GM18868 (cell line): ENCODE results near the gene CABP7.

Experiments used
- ATAC-seq: cut with Tn5 transposase; IDR thresholded peaks from one replicate; pipeline ENCODE4 v1.9.1; 2021; ENCODE audit warnings: mild to moderate bottlenecking, moderate library complexity; ENCODE audit not compliant: unreplicated experiment

CABP7 gene

GRCh38 chr22:29702000-29702930 is 17.5 kb upstream of the CABP7 start:
- no peak for ATAC-seq

DNA sequence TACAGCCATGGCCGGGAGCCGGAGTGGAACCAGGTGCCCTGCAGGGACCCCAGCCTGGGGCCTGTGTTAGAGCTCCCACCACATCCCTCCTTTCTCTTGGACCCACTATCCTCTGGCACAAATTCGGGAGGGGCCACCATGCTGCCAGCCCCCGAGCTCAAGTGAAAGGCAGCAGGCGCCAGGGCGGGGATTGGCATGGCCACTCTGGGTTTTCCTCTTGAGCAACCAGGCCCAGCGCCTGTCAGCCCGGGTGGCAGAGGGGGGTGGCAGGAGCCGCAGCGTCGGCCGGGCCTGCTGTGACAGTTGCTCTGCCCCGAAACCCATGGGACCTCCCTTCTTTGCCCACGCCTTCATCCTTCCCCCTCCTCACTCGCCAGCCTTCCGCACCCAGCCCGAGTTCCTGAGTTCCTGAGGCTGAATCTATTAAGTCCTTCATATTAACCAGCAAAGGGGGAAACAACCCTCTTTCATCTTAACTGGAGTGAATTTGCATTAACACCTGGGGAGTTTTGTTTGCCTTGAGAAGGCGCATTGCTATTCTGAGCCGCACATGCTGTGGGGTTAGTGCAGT is 16.8 kb upstream of the CABP7 start:
- ATAC-seq: no peak

DNA sequence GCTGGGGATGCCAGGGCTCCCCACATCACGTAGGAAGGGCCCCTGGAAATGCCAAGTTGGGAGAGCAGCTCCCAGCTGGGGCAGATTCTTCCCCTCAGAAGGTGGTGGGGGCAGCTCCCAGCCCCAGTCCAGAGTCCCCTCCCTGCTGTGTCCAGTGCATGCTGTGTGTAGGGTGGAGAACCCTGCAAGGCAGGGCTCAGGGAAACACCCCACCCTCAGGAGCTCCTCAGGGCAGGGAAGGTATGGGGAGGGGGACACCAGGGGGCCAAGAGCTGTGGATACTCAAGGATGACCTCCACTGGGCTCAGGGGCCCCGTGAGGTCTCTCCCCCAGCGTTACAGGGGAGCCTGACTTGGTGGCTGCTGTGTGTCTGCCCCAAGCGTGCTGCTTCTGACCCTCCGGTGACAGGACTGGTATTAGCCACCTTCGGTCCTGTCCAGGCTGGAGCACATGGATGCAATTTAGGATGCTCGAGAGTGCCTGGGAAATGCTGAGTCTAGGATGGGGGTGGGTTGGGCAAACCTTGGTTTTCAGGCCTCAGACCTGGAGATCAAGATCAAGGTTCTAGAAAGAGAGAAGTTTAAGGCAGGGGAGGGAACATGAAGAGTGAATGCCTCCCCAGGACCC is 16.1 kb upstream of the CABP7 start:
- no peak for ATAC-seq

DNA sequence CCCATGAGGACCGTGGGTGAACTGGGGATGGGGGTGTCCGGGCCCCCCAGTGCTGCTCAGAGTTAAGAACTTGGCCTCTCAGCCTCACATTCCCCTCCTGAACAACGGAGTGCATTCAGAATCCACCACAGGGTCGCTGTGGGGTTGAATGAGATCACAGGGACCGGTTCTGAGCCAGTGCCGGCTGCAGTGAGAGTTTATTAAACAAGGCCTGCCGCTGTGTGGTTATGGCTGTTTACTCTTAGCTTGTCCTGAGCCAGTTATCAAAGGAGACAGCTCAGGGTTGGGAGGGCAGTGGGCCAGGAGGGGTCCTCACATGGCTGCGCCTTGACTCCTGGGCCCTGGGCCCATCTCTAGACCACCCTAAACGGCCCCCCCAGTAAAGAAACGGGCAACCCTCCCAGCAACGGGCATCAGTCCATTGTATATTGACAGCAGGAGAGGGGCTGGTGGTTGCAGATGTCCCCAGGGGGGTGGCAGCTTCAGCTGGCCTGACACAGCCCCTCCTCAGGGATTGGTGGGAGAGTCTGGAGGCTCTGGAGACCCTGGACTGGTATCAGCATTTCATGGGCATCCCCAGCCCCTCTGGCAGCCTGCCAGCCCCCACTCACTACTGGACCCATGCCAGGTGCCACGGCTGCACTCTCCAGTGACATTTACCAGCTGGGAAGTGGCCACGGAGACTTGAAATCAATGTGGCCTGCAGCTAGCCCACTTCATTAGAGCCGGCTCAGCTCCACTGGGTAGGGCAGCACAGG is 15.1 kb upstream of the CABP7 start:
- no peak for ATAC-seq

DNA sequence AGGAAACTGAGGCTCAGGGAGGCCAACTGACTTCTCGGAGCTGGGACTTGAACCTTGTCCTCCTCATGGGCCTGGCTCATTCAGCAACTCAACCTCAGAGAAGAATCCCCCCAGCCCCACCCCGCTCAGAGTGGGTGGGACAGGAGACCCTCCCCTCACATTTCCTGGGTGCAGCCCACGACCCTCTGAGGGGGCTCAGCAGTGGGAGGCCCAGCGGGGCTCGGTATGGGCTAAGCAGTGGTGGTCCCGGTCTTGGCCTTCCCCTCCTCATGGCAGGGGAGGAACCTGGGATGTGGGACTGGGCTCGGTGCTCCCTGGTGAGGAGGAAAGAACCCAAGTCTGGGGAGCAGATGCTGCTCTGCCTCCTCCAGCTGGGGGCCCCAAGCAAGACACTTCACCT is 14.2 kb upstream of the CABP7 start:
- ATAC-seq: no peak

GRCh38 chr22:29706486-29706885 is 13.3 kb upstream of the CABP7 start:
- ATAC-seq: no peak

DNA sequence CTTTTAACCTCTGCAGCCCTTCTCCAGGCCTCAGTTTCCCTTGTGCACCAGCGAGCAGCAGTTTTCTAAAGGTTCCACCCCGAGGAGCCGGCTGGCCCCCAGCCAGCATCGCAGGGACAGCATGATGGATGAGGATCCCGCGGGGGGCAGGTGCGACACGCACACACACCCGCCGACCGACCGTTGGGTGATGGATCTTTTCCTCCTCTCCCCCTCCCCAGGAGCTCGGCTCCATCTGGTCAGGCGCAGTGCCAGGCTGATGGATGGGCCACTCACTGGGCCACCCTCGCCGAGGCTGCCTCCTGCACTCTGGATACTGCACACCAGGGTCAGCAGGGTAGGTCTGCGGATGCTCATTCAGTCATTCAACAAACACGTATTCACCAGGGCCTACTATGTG is 12.8 kb upstream of the CABP7 start:
- no peak for ATAC-seq

GRCh38 chr22:29707471-29707870 is 12.3 kb upstream of the CABP7 start:
- ATAC-seq: no peak

DNA sequence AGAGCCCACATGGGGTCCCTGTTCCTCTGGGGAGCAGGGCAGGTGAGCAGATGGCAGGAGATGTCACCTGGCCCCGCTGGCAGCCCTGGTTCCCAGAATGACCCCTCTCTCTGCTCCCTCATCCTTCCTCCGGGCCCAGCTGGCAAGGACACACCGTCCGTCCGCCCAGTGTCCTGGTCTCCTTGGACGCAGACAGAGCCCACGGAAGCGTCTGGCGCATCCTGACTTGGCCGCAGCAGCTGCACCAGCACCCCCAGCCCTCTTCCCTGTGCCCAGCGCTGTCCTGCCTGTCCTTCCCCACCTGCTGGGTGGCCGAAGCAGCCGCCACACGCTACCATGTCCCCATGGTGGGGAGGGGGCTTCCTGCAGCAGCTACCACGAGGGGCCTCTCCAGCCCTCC is 9.6 kb upstream of the CABP7 start:
- no peak for ATAC-seq

DNA sequence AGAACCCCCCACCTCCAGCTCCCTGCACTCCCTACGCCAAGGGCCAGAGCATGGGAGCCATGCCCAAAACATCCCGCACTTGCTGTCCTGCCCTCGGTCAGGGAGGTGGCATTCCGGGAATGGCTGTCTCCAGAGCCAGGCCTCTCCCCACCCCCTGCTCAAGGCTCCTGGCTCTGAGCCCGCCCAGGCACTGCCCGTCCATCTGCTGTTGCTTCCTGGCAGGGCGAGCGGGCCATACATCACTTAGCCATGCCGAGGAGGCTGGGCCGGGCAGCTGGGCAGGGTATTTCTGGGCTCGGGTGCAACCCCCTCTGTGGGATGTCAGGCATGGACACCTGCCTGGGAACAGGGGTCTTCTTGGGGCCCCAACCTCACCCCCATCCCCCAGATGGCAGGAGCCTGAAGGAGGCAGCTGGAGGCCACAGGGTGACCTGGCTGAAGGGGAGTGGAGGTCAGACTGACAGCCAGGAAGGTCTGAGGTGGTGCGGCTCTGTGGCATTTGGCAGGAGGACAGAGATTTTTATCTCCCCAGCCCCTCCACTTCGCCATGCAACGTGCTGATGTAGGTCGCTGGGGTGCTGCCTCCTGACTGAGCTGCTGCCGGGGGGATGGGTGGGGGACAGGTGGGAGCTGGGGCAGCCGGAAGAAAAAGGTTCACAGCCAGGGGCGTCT is 8.7 kb upstream of the CABP7 start:
- ATAC-seq: no peak

GRCh38 chr22:29712119-29712518 is 7.7 kb upstream of the CABP7 start:
- ATAC-seq: no peak

DNA sequence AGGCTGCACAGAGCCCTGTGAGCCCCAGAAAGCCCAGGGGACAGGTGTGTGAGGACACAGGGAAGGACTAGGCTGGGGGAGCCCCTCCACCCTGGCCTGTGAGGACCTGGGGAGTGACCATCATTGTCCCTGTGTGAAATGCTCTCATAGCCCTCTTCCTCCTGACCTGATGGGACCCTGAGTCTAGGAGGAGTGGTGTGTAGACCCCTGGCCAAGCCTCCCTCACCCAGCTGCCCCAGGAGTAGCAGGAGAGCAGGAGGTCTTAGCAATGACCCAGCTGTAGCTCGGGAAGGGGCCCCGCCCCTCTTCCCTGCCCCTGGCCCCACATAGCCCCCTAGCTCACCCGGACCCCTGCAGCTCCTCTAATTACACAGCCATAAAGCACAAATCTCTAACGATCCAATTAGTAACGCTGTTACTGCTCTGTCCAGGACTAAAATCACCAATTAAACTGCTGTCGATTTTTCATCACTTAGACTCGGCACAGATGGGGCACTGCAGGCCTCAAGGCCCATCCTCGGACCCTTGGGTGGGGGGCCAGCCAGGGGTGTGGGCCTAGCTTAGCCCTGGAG is 6.6 kb upstream of the CABP7 start:
- no peak for ATAC-seq

DNA sequence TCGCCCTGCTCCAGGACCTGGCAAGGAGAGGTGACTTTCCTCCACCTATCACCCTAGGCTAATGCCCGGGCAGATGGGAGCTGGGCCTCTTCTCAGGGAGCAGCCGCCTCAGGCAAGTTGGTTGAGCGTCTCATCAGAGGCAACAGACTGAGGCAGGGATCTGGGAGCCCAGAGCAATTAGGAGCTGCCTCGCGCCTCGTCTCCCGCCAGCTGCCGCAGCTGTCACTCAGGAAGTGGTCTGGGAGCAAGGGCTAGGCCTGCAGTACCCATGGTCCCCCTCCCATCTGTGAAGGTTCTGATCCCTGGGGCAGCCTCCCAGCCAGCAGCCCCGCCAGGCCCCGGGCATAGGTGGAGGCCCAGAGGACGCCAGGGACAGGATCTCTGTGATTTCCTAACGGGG is 4.6 kb upstream of the CABP7 start:
- ATAC-seq: no peak

GRCh38 chr22:29715705-29716104 is 4.1 kb upstream of the CABP7 start:
- no peak for ATAC-seq

GRCh38 chr22:29716814-29717545 is 2.8 kb upstream of the CABP7 start:
- no peak for ATAC-seq

GRCh38 chr22:29717789-29718188 is 2.0 kb upstream of the CABP7 start:
- ATAC-seq: no peak

GRCh38 chr22:29718949-29719898 is 579 bp upstream of the CABP7 start:
- ATAC-seq: no peak

DNA sequence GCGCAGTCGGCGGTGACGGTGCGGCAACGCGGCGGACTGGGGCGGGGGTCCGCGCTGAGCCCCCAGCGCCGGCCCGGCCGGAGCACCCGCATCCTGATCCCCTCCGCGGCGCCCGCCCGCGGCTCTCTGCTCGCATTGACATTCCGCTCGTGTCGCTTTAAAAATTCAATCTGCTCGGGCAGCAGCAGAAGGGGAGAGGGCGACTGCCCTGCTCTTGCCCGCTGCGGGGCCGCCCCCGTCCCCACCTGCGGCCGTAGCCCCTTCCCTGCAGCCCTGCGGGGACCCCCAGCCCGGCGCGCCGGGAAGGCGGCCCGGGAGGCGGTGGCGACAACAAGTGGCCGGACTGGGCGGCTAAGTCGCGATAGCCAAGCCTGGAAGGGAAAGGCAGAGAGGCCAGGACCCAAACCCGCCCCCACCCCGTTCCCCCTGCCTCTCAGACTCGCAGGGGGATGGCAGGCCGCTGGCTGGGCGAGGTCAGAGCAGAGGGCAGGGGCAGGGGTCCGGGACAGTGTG is 1.1 kb downstream of the CABP7 start:
- no peak for ATAC-seq
